GM06990 (cell line): ENCODE data around the gene FAM110D.

Experiments used
- DNase-seq: peaks from one replicate; pipeline ENCODE4 v3.0.0-alpha.2; 2011; ENCODE audit not compliant: insufficient read length; ENCODE audit errors: extremely low read depth
- H3K27me3 ChIP-seq: replicated peaks from 2 replicates; pipeline ENCODE4 v1.6.0; 2011; ENCODE audit warnings: low read length; ENCODE audit not compliant: control insufficient read depth, insufficient read depth
- H3K36me3 ChIP-seq: 2 replicates; pipeline ENCODE4 v1.5.1; 2011; ENCODE audit warnings: low read length; ENCODE audit not compliant: control insufficient read depth, insufficient read depth
- H3K4me3 ChIP-seq: replicated peaks from 2 replicates; pipeline ENCODE4 v1.5.1; 2011; ENCODE audit warnings: low read depth, mild to moderate bottlenecking, control low read depth, low read length
- TF ChIP-seq, protein P1 (sequence below): IDR thresholded peaks from 2 replicates; pipeline ENCODE4 v1.5.1; 2011; ENCODE audit warnings: low read length, control low read depth, mild to moderate bottlenecking, inconsistent platforms; ENCODE audit not compliant: insufficient read depth, poor library complexity, severe bottlenecking

Gene FAM110D

DNA sequence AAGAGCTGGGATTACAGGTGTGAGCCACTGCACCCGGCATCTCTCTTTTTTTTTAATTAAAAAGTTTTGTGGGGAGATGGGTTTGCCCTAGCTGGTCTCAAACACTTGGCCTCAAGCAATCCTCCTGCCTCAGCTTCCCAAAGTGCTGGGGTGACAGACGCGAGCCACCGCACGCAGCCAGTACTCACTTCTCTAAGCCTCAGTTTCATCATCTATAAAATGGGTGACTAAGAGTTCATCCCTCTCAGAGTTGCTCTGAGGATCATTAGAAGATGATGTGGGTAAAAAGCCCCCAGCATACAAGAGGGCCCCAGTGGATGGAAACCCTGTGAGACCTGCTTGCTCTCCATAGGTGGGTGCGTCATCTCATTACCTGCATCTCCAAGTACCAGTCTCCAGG lies 29.0 kb downstream of the FAM110D start:
- no peak for DNase-seq
- TF ChIP-seq, protein P1, sequence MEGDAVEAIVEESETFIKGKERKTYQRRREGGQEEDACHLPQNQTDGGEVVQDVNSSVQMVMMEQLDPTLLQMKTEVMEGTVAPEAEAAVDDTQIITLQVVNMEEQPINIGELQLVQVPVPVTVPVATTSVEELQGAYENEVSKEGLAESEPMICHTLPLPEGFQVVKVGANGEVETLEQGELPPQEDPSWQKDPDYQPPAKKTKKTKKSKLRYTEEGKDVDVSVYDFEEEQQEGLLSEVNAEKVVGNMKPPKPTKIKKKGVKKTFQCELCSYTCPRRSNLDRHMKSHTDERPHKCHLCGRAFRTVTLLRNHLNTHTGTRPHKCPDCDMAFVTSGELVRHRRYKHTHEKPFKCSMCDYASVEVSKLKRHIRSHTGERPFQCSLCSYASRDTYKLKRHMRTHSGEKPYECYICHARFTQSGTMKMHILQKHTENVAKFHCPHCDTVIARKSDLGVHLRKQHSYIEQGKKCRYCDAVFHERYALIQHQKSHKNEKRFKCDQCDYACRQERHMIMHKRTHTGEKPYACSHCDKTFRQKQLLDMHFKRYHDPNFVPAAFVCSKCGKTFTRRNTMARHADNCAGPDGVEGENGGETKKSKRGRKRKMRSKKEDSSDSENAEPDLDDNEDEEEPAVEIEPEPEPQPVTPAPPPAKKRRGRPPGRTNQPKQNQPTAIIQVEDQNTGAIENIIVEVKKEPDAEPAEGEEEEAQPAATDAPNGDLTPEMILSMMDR = no peak
- H3K36me3 ChIP-seq = no peaks in the 10 kb centered on the region
- no peak overlapping the region for H3K4me3 ChIP-seq
- H3K27me3 ChIP-seq = no peaks in the 10 kb centered on the region

DNA sequence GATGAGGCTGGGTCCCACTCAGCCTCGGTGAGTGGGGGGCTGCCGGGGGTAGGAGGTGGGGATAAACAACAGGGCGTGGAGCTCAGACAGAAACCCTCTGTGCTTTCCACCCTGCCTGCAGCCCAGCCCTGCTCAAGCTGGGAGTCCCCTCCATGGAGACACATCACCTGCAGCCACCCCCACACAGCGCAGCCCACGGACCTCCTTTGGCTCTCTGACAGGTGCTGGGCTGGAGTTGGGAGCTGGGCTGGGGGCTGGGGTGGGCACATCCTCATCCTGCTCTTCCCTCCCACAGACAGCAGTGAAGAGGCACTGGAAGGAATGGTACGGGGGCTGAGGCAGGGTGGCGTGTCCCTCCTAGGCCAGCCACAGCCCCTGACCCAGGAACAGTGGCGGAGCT lies 29.6 kb downstream of the FAM110D start:
- no peaks in the 10 kb centered on the region for H3K27me3 ChIP-seq
- no peaks in the 10 kb centered on the region for H3K36me3 ChIP-seq
- no peak for DNase-seq
- TF ChIP-seq, protein P1 = no peak
- H3K4me3 ChIP-seq = no peak overlapping the region

DNA sequence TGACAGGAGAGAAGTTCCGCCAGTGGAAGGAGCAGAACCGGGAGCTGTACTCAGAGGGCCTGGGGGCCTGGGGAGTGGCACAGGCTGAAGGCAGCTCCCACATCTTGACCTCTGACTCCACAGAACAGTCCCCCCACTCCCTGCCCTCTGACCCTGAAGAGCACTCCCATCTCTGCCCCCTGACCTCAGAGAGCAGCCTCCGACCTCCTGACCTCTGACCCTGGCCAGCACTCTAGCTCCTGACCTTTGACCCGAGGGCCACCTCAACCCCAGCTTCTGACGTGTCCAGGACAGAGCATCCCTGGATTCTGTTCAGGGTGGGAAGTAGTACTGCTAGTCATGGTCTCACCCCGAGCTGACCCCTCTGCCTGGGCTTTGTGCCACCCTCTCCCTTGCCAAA lies 30.5 kb downstream of the FAM110D start:
- Histone ChIP-seq H3K4me3 (no peak overlapping the region), H3K27me3 (no peaks in the 10 kb centered on the region), H3K36me3 (no peaks in the 10 kb centered on the region)
- DNase-seq = no peak
- TF ChIP-seq, protein P1 = no peak

DNA sequence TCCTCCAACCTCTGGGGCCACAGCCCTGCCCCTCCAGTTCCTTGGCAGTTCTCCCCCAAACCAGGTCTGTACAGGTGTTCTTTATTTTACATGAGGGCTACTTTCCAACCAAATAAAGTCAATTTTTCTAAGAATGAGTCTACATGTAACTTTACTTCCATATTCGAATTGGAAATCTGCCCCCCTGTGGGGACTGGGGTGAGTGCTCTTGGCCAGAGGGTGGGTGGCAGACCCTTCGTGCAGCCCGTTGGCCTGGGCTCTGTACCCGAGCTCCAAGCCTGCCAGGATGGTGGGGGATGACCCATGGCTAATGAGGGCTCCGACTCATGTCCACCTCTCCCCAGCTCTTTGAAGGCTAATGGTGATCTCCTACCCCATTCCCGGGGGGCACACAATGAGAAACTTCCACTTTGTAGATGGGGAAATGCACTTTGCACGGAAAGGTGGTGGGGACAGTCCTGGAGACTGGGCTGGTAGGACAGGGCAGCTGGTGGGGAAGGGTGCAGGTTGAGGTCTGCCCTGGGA lies 30.9 kb downstream of the FAM110D start:
- Histone ChIP-seq H3K36me3 (no peaks in the 10 kb centered on the region), H3K4me3 (no peak overlapping the region), H3K27me3 (no peaks in the 10 kb centered on the region)
- TF ChIP-seq, protein P1 = no peak
- no peak for DNase-seq

DNA sequence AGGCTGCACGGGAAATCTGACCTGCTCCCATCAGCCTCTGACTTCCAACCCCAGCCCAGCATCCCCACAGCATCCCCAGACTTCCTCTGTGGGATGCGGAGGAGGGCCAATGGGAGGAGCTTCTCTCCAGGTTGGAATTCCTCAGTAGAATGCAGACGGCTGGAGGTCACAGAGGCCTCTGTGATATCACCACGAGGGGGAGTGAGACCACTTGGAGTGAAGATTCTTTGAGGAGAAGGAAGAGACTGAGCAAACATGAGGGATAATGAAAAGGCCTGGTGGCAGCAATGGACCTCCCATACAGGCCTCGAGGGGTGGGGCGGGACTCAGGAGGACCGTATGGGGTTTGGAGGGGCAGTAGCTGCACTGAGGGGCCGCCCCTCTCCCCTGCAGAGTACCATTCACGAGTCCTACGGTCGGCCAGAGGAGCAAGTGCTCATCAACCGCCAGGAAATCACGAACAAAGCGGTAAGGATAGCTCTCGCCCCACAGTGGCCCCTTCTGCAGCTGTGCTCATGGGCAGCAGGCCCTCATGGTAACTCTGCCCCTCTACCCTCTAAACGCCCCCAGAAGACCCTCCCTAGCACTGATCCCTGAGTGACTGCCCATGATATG lies 31.6 kb downstream of the FAM110D start, which contains the start of gene CATSPER4:
Gene CATSPER4, plus strand, starts transcription at position 230 of the 615 bp plus-strand sequence. Its CDS starts 26 bp downstream, at position 256.
- TF ChIP-seq, protein P1 = peak; percentile 21
- no peak for DNase-seq
- no peaks in the 10 kb centered on the region for H3K36me3 ChIP-seq

More for the DNA sequence above, 31.6 kb downstream of the FAM110D start, which contains the start of gene CATSPER4:
- Histone ChIP-seq H3K4me3 (no peak within 1 kb of the TSS), H3K27me3 (no peaks in the 10 kb centered on the region)
